Adrenal gland (tissue), 12 donors: ENCODE measurements around the gene PGAP3. TPM values are rescaled to one million over a fixed set of nuclear protein-coding genes. Genes with fewer than 3 reads are reported as not detected.

Experiments
- DNase-seq, 7 donors: peaks; one replicate each; pipeline ENCODE4 v3.0.0-alpha.2; 2019 to 2020
- H3K27ac ChIP-seq, 5 donors: fragments of 200-600 bp; sonication (generic) in 4 of 5; 1 replicate in 3 of 5; 2 replicates in 2 of 5; pipeline versions ENCODE4 v1.5.1 to v1.8.0; 2016 to 2020; ENCODE audit warnings: mild to moderate bottlenecking in 1 of 5
- H3K27me3 ChIP-seq: fragments of 200-600 bp; 2 replicates; pipeline ENCODE4 v1.8.0; 2021
- H3K36me3 ChIP-seq, 2 donors: fragments of 200-600 bp; replicated peaks in 1 of 2; 1 replicate in 1 of 2; 2 replicates in 1 of 2; pipeline versions ENCODE4 v1.5.1 to v1.8.0; 2018 to 2022
- H3K4me1 ChIP-seq, 2 donors: fragments of 200-600 bp; replicated peaks in 1 of 2; 1 replicate in 1 of 2; 2 replicates in 1 of 2; pipeline versions ENCODE4 v1.5.1 to v1.8.0; 2018 to 2021
- H3K4me3 ChIP-seq, 4 donors: fragments of 200-600 bp; sonication (generic) in 3 of 4; one replicate each; pipeline ENCODE4 v1.5.1; 2016 to 2018
- H3K9me3 ChIP-seq, 3 donors: fragments of 200-600 bp; sonication (generic) in 1 of 3; replicated peaks in 1 of 3; 1 replicate in 2 of 3; 2 replicates in 1 of 3; pipeline versions ENCODE4 v1.5.1 to v1.8.0; 2016 to 2021
- POLR2A ChIP-seq, 2 donors: fragments of 450-650 bp; IDR thresholded peaks; one replicate each; pipeline ENCODE4 v1.6.1; 2017; ENCODE audit warnings: antibody characterized with exemption in 2 of 2, mild to moderate bottlenecking in 2 of 2, moderate library complexity in 1 of 2
- WGBS, 4 donors: extraction: QIAGEN DNeasy Blood & Tissue Kit in 2 of 4; methylation state at CpG; one replicate each; pipeline versions ENCODE4 v1.1.5 to v1.1.7; 2013 to 2017; 5-methylcytosine and 5-hydroxymethylcytosine counted together
- intact Hi-C, 2 donors: fragments of 100-400 bp; cut with DNase I; formaldehyde crosslinking; loops; one replicate each; pipeline versions ENCODE4 v1.14.1 to v1.15.0; 2022 to 2023
- polyA plus RNA-seq, 3 donors: library from polyadenylated mRNA; stranded (reverse); fragments of 200-250 nt in 2 of 3; fragments of 350-450 nt in 1 of 3; fragmentation: Illumina TruSeq in 1 of 3; extraction: RNeasy Lipid Tissue Mini Kit (QIAGEN cat#74804) in 1 of 3; gene quantifications; one replicate each; pipeline ENCODE4 v1.2.3, GENCODE V29; 2013 to 2014
- total RNA-seq, 9 donors: library from RNA; depleted of rRNA in 4 of 9; stranded (reverse); fragments of >200 nt in 4 of 9; fragments of 120-200 nt in 1 of 9; fragmentation: NEBNext Ultra II Directional in 1 of 9; extraction: Animal tissue kit (Norgen Biotek cat#: 25700) in 1 of 9; gene quantifications; one replicate each; pipeline versions ENCODE4 v1.1.0 to v1.2.4, GENCODE V29; 2013 to 2023
- TF ChIP-seq, protein P1 (sequence below), 6 experiments: fragments of 450-650 bp in 4 of 6; fragments of 200-600 bp in 2 of 6; sonication (generic) in 1 of 6; IDR thresholded peaks; 1 replicate in 5 of 6; 2 replicates in 1 of 6; pipeline versions ENCODE4 v1.5.1 to v1.8.0; 2016 to 2021; ENCODE audit warnings: antibody characterized with exemption in 6 of 6, mild to moderate bottlenecking in 2 of 6, moderate library complexity in 1 of 6
- donor health status: healthy with polysubstance abuse.
- donor health status: Bipolar disorder and iron deficiency.
- donor health status: DM: yes; HTN: yes; CAD: no.
- donor health status: DM: no; HTN: no; CAD: no.
- donor health status: DM: no; HTN: no; CAD: no.
- donor health status: DM: yes; HTN: yes; CAD: no.

PGAP3 gene
- total and polyA plus RNA-seq, 12 donors, result 7.6 to 35.1 (median 22.7) TPM

DNA sequence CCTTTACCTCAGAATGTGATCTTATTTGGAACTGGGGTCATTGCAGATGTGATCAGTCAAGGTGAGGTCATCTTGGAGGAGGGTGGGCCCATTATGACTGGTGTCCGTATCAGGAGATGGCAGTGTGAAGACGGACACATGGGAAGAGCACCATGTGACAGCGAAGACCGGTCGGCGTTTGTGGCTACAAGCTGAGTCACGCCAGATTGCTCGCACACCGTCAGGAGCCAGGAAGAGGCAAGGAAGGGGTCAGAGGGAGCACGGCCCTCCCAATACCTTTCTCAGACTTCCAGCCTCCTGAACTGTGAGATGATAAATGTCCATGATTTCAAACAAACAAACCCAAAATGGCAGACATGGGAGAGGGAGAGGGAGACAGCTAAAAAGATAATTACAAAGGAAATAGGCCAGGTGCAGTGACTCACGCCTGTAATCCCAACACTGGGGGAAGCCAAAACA is 37.7 kb downstream of the PGAP3 start:
- TF ChIP-seq, protein P1, sequence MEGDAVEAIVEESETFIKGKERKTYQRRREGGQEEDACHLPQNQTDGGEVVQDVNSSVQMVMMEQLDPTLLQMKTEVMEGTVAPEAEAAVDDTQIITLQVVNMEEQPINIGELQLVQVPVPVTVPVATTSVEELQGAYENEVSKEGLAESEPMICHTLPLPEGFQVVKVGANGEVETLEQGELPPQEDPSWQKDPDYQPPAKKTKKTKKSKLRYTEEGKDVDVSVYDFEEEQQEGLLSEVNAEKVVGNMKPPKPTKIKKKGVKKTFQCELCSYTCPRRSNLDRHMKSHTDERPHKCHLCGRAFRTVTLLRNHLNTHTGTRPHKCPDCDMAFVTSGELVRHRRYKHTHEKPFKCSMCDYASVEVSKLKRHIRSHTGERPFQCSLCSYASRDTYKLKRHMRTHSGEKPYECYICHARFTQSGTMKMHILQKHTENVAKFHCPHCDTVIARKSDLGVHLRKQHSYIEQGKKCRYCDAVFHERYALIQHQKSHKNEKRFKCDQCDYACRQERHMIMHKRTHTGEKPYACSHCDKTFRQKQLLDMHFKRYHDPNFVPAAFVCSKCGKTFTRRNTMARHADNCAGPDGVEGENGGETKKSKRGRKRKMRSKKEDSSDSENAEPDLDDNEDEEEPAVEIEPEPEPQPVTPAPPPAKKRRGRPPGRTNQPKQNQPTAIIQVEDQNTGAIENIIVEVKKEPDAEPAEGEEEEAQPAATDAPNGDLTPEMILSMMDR (IDR thresholded peaks at IDR 0.05), result no peak
- TF ChIP-seq POLR2A (IDR thresholded peaks at IDR 0.05), result no peak
- WGBS, 4 donors, result 82 to 94% (median 85%) methylated on average over 7 to 11 of the region's 11 CpGs
- intact Hi-C loops, result no loop called here

DNA sequence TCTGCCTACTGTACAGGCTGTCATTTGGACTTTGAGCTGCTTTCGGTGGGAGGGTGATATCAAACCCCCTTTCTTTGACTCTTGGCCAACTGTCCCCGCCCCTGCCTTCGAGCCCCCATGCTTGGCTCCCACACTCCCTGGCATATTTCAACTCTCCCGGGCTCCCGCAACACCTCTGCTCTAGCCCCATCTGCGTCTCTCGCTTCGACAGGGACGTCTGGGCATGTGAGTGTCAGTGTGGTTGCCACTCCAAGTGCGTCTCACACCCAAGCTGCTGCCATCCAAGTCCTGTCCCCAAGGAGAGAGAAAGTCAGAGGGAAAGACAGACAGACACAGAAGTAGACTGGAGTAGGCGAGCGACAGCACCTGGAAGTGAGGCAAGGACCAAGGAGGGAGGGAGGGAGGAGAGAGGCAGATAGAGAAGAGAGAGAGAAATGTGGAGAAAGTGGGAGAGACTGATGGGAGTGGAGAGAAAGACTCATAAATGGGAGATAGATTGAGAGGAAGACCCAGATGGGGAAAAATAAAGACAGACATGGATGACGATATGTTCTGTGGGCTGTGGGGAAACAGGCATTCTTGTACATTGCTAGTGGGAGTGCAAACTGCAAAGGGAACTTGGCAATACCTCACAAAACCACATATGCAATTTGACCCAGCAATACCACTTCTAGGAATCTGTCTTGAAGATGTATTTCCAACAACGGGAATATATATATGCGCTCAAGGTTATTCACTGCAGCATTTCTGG is 39.1 kb downstream of the PGAP3 start:
- 83 to 90% (median 87%) methylated on average over 14 to 15 of the region's 15 CpGs for WGBS, 4 donors
- H3K36me3 ChIP-seq, result no peaks in the 10 kb centered on the region
- no peaks in the 10 kb centered on the region for H3K9me3 ChIP-seq
- peaks cover 0 to 29% of the 10 kb centered on the region in 2 donors for H3K4me1 ChIP-seq
- H3K27ac ChIP-seq, result no peak overlapping the region
- no peak for TF ChIP-seq POLR2A (IDR thresholded peaks at IDR 0.05)
- TF ChIP-seq, protein P1 (IDR thresholded peaks at IDR 0.05), result no peak
- DNase-seq, result no peak
- H3K27me3 ChIP-seq, result no peaks in the 10 kb centered on the region
- H3K4me3 ChIP-seq, result no peak overlapping the region
- intact Hi-C loops, result no loop called here

More for the DNA sequence above, 37.7 kb downstream of the PGAP3 start:
- Histone ChIP-seq H3K4me3 (no peak overlapping the region), H3K27ac (peak overlapping the region in 1 of 5 donors; percentile 21), H3K9me3 (no peaks in the 10 kb centered on the region), H3K27me3 (no peaks in the 10 kb centered on the region), H3K36me3 (no peaks in the 10 kb centered on the region), H3K4me1 (peaks cover 0 to 30% of the 10 kb centered on the region in 2 donors)
- DNase-seq, result no peak

DNA sequence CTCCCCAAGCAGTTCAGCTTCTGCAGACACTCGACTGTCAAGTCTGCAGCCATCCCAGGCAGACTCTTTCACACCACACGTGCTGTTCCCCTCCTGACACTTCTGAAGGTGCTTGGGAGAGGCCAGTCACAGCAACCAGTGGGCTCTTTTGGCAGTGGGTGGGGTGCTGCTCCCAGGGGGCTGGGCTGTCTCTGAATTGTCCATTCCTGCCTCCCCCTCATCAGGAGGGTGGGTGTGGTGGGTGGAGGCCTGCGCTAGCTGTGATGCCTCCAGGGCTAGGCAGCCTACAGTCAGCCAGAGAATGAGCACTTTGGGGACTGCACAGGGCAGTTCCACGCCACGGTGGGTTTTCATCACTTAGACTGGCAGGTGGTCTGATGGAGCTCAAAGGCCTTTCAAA is 40.6 kb downstream of the PGAP3 start:
- Histone ChIP-seq H3K36me3 (no peaks in the 10 kb centered on the region), H3K27me3 (no peaks in the 10 kb centered on the region), H3K9me3 (no peaks in the 10 kb centered on the region), H3K4me1 (peaks cover 10 to 31% of the 10 kb centered on the region in 2 donors), H3K27ac (no peak overlapping the region), H3K4me3 (no peak overlapping the region)
- DNase-seq, result no peak
- no peak for TF ChIP-seq POLR2A (IDR thresholded peaks at IDR 0.05)
- 76 to 83% (median 81%) methylated on average over 2 to 5 of the region's 5 CpGs for WGBS, 4 donors
- intact Hi-C loops, result no loop called here

DNA sequence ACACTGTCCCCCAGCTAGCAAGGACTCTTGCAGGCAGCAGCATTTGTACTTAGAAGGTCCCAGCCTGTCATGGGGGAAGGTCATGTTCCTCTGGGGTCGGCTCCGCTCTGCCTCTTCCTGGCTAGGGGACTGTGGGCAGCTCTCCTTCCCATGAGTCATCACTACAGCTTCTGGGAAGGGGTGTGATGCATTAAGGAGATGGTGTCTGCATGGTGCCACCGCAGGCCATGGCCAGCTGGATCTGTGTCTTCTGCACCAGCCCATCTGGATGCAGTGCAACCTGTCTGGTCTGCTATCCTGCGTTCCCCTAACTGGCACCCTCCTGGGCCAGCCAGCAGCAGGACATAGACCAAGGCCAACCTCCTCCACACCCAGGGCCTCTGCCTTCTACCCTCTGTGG is 44.6 kb downstream of the PGAP3 start:
- H3K9me3 ChIP-seq, result no peaks in the 10 kb centered on the region
- H3K27me3 ChIP-seq, result no peaks in the 10 kb centered on the region
- H3K4me3 ChIP-seq, result no peak overlapping the region
- H3K4me1 ChIP-seq, result peaks cover 48 to 60% of the 10 kb centered on the region in 2 donors
- intact Hi-C loops, result no loop called here
- peak in 3 of 7 donors; percentile 56 to 57 (median 56) for DNase-seq
- no peaks in the 10 kb centered on the region for H3K36me3 ChIP-seq
- WGBS, 4 donors, result 39 to 70% (median 56%) methylated on average over 2 to 4 of the region's 4 CpGs
- TF ChIP-seq, protein P1 (IDR thresholded peaks at IDR 0.05), result no peak
- TF ChIP-seq POLR2A (IDR thresholded peaks at IDR 0.05), result no peak
- H3K27ac ChIP-seq, result peak overlapping the region in 2 of 5 donors; percentile 24 to 66
